LNCaP clone FGC (cell line): Measurements from ENCODE around the gene STK24.

Experiments used
- DNase-seq: peaks from one replicate; pipeline ENCODE4 v3.0.0-alpha.2; 2011; ENCODE audit warnings: low read depth
- H3K4me3 ChIP-seq: 2 replicates; pipeline ENCODE4 v1.5.1; 2011; ENCODE audit warnings: mild to moderate bottlenecking, low read depth, low read length, control low read depth
- TF ChIP-seq, protein P1 (sequence below): IDR thresholded peaks from 2 replicates; pipeline ENCODE4 v1.5.1; 2012; ENCODE audit warnings: mild to moderate bottlenecking; ENCODE audit not compliant: control insufficient read depth, insufficient read depth; ENCODE audit errors: extremely low read depth

Gene STK24

DNA sequence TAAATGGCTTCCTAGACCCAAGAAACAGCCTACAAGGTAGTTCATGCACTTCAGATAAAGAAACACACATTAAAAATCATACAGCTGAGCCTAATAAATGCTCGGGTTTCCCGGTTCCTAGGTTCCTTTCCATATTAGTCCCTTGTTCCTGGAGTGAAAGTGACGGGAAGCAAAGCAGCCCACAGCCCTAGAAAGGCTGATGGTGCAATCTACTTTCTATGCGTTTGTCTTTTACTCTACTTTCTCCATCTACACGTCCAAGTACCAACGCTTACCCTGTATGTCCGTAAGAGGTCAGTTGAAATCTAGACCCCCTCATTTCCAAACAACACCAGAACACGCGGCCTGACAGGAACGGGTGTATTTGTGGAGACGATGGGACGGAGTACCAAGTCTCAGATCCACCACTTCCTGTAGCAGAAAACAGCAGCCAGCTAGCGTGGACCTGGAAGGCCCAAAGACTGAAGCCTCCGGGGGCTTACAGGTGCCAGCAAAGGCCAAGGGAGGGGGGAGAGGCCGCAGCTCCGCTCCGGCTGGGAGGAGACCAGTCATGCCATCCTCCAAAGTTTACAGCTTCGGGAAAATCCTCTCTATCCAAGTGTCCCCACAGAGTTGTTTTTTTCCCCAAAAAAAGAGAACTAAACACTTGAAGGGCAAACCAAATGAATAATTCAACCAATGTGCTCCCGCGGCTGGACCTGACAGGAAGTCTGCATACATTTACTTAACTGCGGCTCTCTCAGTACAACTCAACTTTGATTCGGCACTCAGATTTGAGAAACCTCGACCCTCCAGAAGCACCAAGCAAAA lies 34.1 kb downstream of the STK24 start:
- DNase-seq: no peak
- H3K4me3 ChIP-seq: no peak overlapping the region
- TF ChIP-seq, protein P1, sequence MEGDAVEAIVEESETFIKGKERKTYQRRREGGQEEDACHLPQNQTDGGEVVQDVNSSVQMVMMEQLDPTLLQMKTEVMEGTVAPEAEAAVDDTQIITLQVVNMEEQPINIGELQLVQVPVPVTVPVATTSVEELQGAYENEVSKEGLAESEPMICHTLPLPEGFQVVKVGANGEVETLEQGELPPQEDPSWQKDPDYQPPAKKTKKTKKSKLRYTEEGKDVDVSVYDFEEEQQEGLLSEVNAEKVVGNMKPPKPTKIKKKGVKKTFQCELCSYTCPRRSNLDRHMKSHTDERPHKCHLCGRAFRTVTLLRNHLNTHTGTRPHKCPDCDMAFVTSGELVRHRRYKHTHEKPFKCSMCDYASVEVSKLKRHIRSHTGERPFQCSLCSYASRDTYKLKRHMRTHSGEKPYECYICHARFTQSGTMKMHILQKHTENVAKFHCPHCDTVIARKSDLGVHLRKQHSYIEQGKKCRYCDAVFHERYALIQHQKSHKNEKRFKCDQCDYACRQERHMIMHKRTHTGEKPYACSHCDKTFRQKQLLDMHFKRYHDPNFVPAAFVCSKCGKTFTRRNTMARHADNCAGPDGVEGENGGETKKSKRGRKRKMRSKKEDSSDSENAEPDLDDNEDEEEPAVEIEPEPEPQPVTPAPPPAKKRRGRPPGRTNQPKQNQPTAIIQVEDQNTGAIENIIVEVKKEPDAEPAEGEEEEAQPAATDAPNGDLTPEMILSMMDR: no peak

DNA sequence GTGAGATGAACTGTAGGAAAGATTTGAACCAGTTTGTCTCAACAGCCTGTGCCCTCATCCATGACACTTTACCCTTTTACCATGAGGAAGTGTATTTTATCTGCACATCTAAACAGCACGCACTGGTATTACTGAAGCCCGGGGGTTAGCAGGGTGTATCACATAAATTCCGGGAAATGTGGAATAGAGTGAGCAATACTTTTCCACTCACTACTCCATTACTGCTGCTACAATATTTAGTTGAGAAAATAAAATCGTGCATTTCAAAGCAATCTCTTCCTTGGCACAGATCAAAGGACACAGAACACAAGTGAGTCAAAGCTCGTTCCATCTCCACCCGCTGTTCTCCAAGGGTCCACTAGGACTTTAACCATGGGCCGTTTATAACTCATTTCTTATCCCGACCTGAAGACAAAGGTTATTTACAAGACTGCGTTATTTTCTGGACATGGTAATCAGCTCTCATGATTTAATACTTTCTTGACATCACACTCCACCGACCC lies 35.2 kb downstream of the STK24 start:
- TF ChIP-seq, protein P1: no peak
- H3K4me3 ChIP-seq: no peak overlapping the region
- DNase-seq: no peak

DNA sequence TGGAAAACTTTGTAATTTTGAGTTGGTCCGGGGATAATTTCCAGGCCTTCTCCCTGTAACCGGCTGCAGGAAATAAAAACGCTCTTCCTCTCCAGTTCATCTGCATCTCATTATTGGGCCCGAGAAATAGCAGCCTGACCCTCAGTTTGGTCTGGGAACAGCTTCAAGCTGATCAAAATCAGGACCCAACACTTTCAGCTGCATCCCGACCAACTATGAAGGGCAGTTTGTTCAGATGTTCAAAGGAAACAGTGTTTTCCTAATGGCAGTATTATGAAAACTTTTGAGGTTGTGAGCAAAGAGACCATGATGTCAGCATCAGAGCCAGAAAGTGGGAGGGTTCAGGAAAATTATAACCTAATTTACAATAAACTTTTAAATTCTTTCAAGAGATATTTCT lies 35.7 kb downstream of the STK24 start:
- TF ChIP-seq, protein P1: no peak
- DNase-seq: no peak
- H3K4me3 ChIP-seq: no peak overlapping the region

DNA sequence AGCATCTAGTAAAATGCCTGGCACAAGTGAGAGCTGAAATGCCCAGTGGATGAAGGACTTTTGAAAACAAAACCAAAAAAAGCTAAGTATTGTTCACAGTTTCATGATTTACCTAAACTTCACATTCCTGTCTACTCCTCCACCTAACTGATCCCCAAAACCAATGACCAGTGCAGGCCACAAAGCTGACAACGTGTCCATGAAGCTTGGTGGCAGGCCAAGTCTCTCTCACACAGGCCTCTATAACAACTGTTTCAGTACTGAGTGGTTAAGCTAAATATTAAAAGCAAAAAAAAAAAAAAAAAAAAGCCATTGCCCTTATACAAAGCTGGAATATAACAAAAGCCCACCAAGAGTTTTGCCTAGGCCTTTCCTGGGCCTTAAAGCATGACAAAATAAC lies 36.4 kb downstream of the STK24 start:
- H3K4me3 ChIP-seq: no peak overlapping the region
- TF ChIP-seq, protein P1: no peak
- DNase-seq: no peak

DNA sequence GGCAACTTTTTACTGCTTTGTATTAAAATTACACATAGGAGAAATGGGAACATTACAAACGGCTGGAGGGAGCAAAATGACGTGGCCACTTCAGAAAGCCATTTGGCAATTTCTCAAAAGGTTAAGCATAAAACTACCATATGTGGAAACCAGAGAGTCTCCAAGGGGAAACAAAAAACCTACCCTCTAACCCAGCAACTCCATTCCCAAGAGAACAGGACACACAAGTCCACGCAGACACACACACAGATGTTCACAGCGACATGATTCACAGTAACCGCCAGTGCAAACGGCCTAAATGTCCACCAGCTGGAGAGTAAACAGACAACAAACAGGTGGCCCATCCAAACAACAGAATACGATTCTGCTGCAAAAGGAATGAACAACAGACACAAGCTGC lies 37.2 kb downstream of the STK24 start:
- no peak for DNase-seq
- TF ChIP-seq, protein P1: no peak
- H3K4me3 ChIP-seq: no peak overlapping the region

DNA sequence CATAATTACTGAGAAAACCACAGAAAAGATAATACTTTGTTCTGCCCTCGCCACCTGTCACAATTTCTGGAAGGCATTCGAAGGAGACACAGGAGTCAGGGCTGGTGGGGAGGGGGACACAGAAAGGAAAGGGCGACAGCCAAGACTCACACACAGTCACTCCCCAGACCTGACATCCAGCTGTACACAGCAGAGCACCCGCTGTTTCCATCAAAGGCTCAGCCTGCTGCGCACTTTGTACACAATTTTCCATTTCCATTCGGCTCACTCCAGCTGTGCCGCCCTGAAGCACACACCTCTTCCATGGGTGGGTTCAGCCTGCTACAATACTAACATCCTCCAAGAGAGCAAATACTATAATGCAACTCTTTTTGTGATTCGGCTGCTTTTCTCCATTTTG lies 38.0 kb downstream of the STK24 start:
- DNase-seq: no peak
- no peak overlapping the region for H3K4me3 ChIP-seq
- TF ChIP-seq, protein P1: no peak

DNA sequence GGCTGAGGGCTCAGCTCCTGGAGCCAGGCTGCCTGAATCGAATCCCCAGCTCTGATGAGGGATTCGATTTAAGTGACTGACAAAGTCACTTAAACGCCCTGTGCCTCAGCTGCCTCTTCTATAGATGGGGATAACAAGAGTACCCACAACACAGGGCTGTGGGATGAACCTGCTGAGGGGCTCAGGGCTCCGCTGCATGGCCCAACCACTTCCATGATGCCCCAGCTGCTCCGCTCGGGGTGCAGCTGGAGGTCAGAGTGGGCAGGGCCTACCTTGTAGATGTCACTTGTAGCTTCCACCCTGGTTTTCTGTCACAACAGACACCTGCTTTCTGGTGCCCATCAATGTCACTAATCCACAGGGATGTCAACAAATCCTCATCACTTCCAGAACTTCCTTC lies 39.2 kb downstream of the STK24 start:
- no peak for DNase-seq
- no peak overlapping the region for H3K4me3 ChIP-seq
- TF ChIP-seq, protein P1: no peak
